GM21786 (cell line): ENCODE data around the gene RBM6.
"Not testable (repeated sequence)": the region's sequence is repeated elsewhere in the genome, so short reads cannot be mapped to it uniquely, and the experiment has no call there.

ENCODE experiments used
- ATAC-seq: cut with Tn5 transposase; IDR thresholded peaks from one replicate; pipeline ENCODE4 v1.9.1; 2021; ENCODE audit not compliant: unreplicated experiment

The RBM6 gene

GRCh38 chr3:49968346-49968745, 28.4 kb downstream of the RBM6 start:
- no peak for ATAC-seq

- no peak for ATAC-seq
These were observed 32.7 kb downstream of the RBM6 start for GRCh38 chr3:49972656-49973055.

- ATAC-seq, result no peak
These were observed 37.0 kb downstream of the RBM6 start for GRCh38 chr3:49976942-49977341.

- ATAC-seq, result no peak
These were observed 44.4 kb downstream of the RBM6 start for GRCh38 chr3:49984394-49984793.

GRCh38 chr3:49992326-49992725, 52.4 kb downstream of the RBM6 start:
- no peak for ATAC-seq

GRCh38 chr3:49994476-49994875, 54.5 kb downstream of the RBM6 start:
- ATAC-seq, result no peak

GRCh38 chr3:49996016-49996415, 56.1 kb downstream of the RBM6 start:
- ATAC-seq, result no peak

GRCh38 chr3:49997862-49998261, 57.9 kb downstream of the RBM6 start:
- ATAC-seq, result no peak

- ATAC-seq, result no peak
These were observed 58.4 kb downstream of the RBM6 start for GRCh38 chr3:49998326-49998725.

- ATAC-seq, result no peak
These were observed 61.6 kb downstream of the RBM6 start for GRCh38 chr3:50001511-50001910.

GRCh38 chr3:50003216-50003615, 63.3 kb downstream of the RBM6 start:
- ATAC-seq, result no peak

- ATAC-seq, result no peak
These were observed 63.9 kb downstream of the RBM6 start for GRCh38 chr3:50003824-50004223.

- no peak for ATAC-seq
These were observed 69.0 kb downstream of the RBM6 start for GRCh38 chr3:50008931-50009330.

- no peak for ATAC-seq
These were observed 71.0 kb downstream of the RBM6 start for GRCh38 chr3:50010959-50011358.

GRCh38 chr3:50015918-50016317, 76.0 kb downstream of the RBM6 start:
- ATAC-seq, result no peak

GRCh38 chr3:50028346-50028745, 88.4 kb downstream of the RBM6 start:
- no peak for ATAC-seq

- not testable (repeated sequence) for ATAC-seq
These were observed 91.3 kb downstream of the RBM6 start for GRCh38 chr3:50031201-50031600.

- no peak for ATAC-seq
These were observed 105.0 kb downstream of the RBM6 start for GRCh38 chr3:50044976-50045375.

- no peak for ATAC-seq
These were observed 107.5 kb downstream of the RBM6 start for GRCh38 chr3:50047426-50047825.

- ATAC-seq, result no peak
These were observed 110.4 kb downstream of the RBM6 start for GRCh38 chr3:50050361-50050760.

GRCh38 chr3:50057756-50058155, 117.8 kb downstream of the RBM6 start:
- ATAC-seq, result no peak

GRCh38 chr3:50068134-50068533, 128.2 kb downstream of the RBM6 start:
- no peak for ATAC-seq

GRCh38 chr3:50078091-50078490, 138.1 kb downstream of the RBM6 start:
- no peak for ATAC-seq

GRCh38 chr3:50078622-50079021, 138.7 kb downstream of the RBM6 start:
- ATAC-seq, result no peak
